Measurements from ENCODE around the gene AOPEP.

GRCh38 chr9:95107976-95108375 is 381.5 kb downstream of the AOPEP start:
- TF ChIP-seq CTCF (IDR thresholded peaks at IDR 0.05 in 8 of 11, conservative IDR thresholded peaks at IDR 0.05 in 3 of 11) (no peak), POLR2A (IDR thresholded peaks at IDR 0.05) (no peak)

All from spleen (tissue), 7 donors.